Measurements from ENCODE around the gene USH2A. TPM values are rescaled to one million over a fixed set of nuclear protein-coding genes. Genes with fewer than 3 reads are reported as not detected.

USH2A gene
- total RNA-seq, 1 experiment from 2014 or later, result not detected

- BruUV-seq (replicated peaks), result no TSS peak
- H3K4me3 ChIP-seq (replicated peaks in 1 of 2; ENCODE audit: low read depth in 1 of 2, low read length in 2 of 2), result no peak overlapping the region
- no peaks in the 10 kb centered on the region for H3K79me2 ChIP-seq (ENCODE audit: insufficient read depth, low read length)
- DNase-seq (ENCODE audit: low read depth, low spot score) (no peak), ATAC-seq (no peak)
- CTCF ChIA-PET, result interaction anchor here (1.0 kb wide), 1 partner anchor 109 kb away, joined by 4 read pairs; no protein-coding TSS in a partner anchor
- TF ChIP-seq RAD21 (IDR thresholded peaks at IDR 0.05; ENCODE audit: low read depth) (no peak), REST (IDR thresholded peaks at IDR 0.05; ENCODE audit: low read depth) (no peak), MAX (IDR thresholded peaks at IDR 0.05) (no peak), SP1 (IDR thresholded peaks at IDR 0.05; ENCODE audit: low read depth) (no peak), JUND (IDR thresholded peaks at IDR 0.05) (no peak), CTCF (IDR thresholded peaks at IDR 0.05 in 2 of 3, conservative IDR thresholded peaks at IDR 0.05 in 1 of 3; ENCODE audit: borderline replicate concordance in 1 of 3, insufficient read depth in 1 of 3, low read depth in 2 of 3, low read length in 2 of 3) (no peak; a peak in 1 of 6 replicates), CEBPB (IDR thresholded peaks at IDR 0.05; ENCODE audit: low read depth) (no peak), SRF (IDR thresholded peaks at IDR 0.05; ENCODE audit: low read depth) (no peak), POLR2AphosphoS5 (IDR thresholded peaks at IDR 0.05; ENCODE audit: low read depth, low read length) (no peak), ZBTB33 (IDR thresholded peaks at IDR 0.05; ENCODE audit: extremely low read depth, insufficient replicate concordance, low read length) (no peak), EZH2 (IDR thresholded peaks at IDR 0.05) (no peak), EZH2phosphoT487 (IDR thresholded peaks at IDR 0.05; ENCODE audit: borderline replicate concordance) (no peak), SIN3A (IDR thresholded peaks at IDR 0.05; ENCODE audit: low read depth) (no peak), ATF3 (IDR thresholded peaks at IDR 0.05) (no peak), EGR1 (IDR thresholded peaks at IDR 0.05; ENCODE audit: low read depth) (no peak), TCF7L2 (IDR thresholded peaks at IDR 0.05; ENCODE audit: borderline replicate concordance, extremely low read depth, insufficient read depth, insufficient read length) (no peak), POLR2A (IDR thresholded peaks at IDR 0.05; ENCODE audit: borderline replicate concordance, extremely low read depth, insufficient read depth, insufficient read length) (no peak), CBX3 (IDR thresholded peaks at IDR 0.05; ENCODE audit: low read depth) (no peak), ZFX (IDR thresholded peaks at IDR 0.05) (no peak), ZNF274 (IDR thresholded peaks at IDR 0.05; ENCODE audit: low read depth, low read length) (no peak)
- H3K9ac ChIP-seq (ENCODE audit: low read length), result no peak overlapping the region
- no peak overlapping the region for H3K27ac ChIP-seq (ENCODE audit: low read depth, low read length)
- intact Hi-C loops (cut with micrococcal nuclease), result loop anchor here (10.0 kb wide), 1 partner anchor 287 kb away; no protein-coding TSS in a partner anchor
- H2AFZ ChIP-seq (ENCODE audit: low read depth, low read length, poor library complexity, severe bottlenecking), result no peak overlapping the region
- H3K9me3 ChIP-seq (ENCODE audit: control insufficient read depth in 1 of 2, insufficient read depth in 1 of 2, low read depth in 1 of 2, low read length in 2 of 2), result no peaks in the 10 kb centered on the region
- RAD21 ChIA-PET (ENCODE audit: low non-redundant PET in 1 of 2, low total read pairs in 2 of 2, uncharacterized antibody in 2 of 2, unreplicated experiment in 2 of 2), result no interaction called here
- no peaks in the 10 kb centered on the region; the same call in 1 of the 2 replicates for H4K20me1 ChIP-seq (ENCODE audit: insufficient read depth)
- H3K4me2 ChIP-seq (ENCODE audit: low read length), result no peak overlapping the region
- no peaks in the 10 kb centered on the region for H3K4me1 ChIP-seq (ENCODE audit: control insufficient read depth in 1 of 2, insufficient read depth in 2 of 2, low read length in 2 of 2)
- POLR2A ChIA-PET, result no interaction called here
- no peaks in the 10 kb centered on the region for H3K9me2 ChIP-seq (ENCODE audit: insufficient read depth)
- no peaks in the 10 kb centered on the region for H3K27me3 ChIP-seq (ENCODE audit: insufficient read depth, low read length)
- no peaks in the 10 kb centered on the region for H3K36me3 ChIP-seq (ENCODE audit: control insufficient read depth in 1 of 2, insufficient read depth in 2 of 2, low read length in 2 of 2)
Measured at GRCh38 chr1:216111842-216112241, 311.4 kb downstream of the USH2A start.

Data from HCT116 (cell line).